ENCODE data around the gene ADGRA1.

GRCh38 chr10:133131734-133132472 is 44.2 kb downstream of the ADGRA1 start:
- TF ChIP-seq ZFP30 (CRISPR knock-in tag; IDR thresholded peaks at IDR 0.05) (no peak), OSR1 (CRISPR knock-in tag; IDR thresholded peaks at IDR 0.05) (no peak)
